Measurements from ENCODE around the gene PGPEP1.
"Not testable (repeated sequence)": the region's sequence is repeated elsewhere in the genome, so short reads cannot be mapped to it uniquely, and the experiment has no call there.

Gene PGPEP1

GRCh38 chr19:18385675-18386542 is 45.5 kb downstream of the PGPEP1 start, which contains the start of gene GDF15:
GDF15 (plus strand) TSS chr19:18386158; CDS start chr19:18386190, 32 bp downstream.
- H3K4me3 ChIP-seq (ENCODE audit: low read length): no peak within 1 kb of the TSS
- DNase-seq (ENCODE audit: low read depth, low spot score): no peak

- no peak overlapping the region for H3K4me3 ChIP-seq (ENCODE audit: low read length)
- no peak for DNase-seq (ENCODE audit: low read depth, low spot score)
These were observed 46.3 kb downstream of the PGPEP1 start for GRCh38 chr19:18386543-18387271.

- DNase-seq (ENCODE audit: low read depth, low spot score): peak; percentile 48
- H3K4me3 ChIP-seq (ENCODE audit: low read length): peak overlapping the region; percentile 48
These were observed 47.9 kb downstream of the PGPEP1 start for GRCh38 chr19:18388100-18388959.

- no peak for DNase-seq (ENCODE audit: low read depth, low spot score)
- peak overlapping the region; percentile 48 for H3K4me3 ChIP-seq (ENCODE audit: low read length)
These were observed 48.7 kb downstream of the PGPEP1 start for GRCh38 chr19:18388960-18389725.

- DNase-seq (ENCODE audit: low read depth, low spot score): no peak
- no peak overlapping the region for H3K4me3 ChIP-seq (ENCODE audit: low read length)
These were observed 49.3 kb downstream of the PGPEP1 start for GRCh38 chr19:18389726-18390064.

GRCh38 chr19:18390065-18390907 is 49.9 kb downstream of the PGPEP1 start:
- H3K4me3 ChIP-seq (ENCODE audit: low read length): no peak overlapping the region
- DNase-seq (ENCODE audit: low read depth, low spot score): no peak

- H3K4me3 ChIP-seq (ENCODE audit: low read length): no peak overlapping the region
- no peak for DNase-seq (ENCODE audit: low read depth, low spot score)
These were observed 51.2 kb downstream of the PGPEP1 start for GRCh38 chr19:18391509-18392075.

- no peak for DNase-seq (ENCODE audit: low read depth, low spot score)
- no peak overlapping the region for H3K4me3 ChIP-seq (ENCODE audit: low read length)
These were observed 52.0 kb downstream of the PGPEP1 start for GRCh38 chr19:18392417-18392816.

- no peak overlapping the region for H3K4me3 ChIP-seq (ENCODE audit: low read length)
- no peak for DNase-seq (ENCODE audit: low read depth, low spot score)
These were observed 52.5 kb downstream of the PGPEP1 start for GRCh38 chr19:18392926-18393325.

- H3K4me3 ChIP-seq (ENCODE audit: low read length): no peak overlapping the region
- no peak for DNase-seq (ENCODE audit: low read depth, low spot score)
These were observed 53.4 kb downstream of the PGPEP1 start for GRCh38 chr19:18393836-18394235.

GRCh38 chr19:18396471-18397241 is 56.3 kb downstream of the PGPEP1 start:
- no peak overlapping the region for H3K4me3 ChIP-seq (ENCODE audit: low read length)
- no peak for DNase-seq (ENCODE audit: low read depth, low spot score)

GRCh38 chr19:18397242-18398202 is 57.1 kb downstream of the PGPEP1 start, which contains the start of gene LRRC25:
LRRC25 (minus strand) TSS chr19:18397622; CDS start chr19:18396963, 659 bp downstream.
- H3K4me3 ChIP-seq (ENCODE audit: low read length): no peak within 1 kb of the TSS
- no peak for DNase-seq (ENCODE audit: low read depth, low spot score)

GRCh38 chr19:18399008-18399407 is 58.6 kb downstream of the PGPEP1 start:
- DNase-seq (ENCODE audit: low read depth, low spot score): no peak
- H3K4me3 ChIP-seq (ENCODE audit: low read length): no peak overlapping the region

- DNase-seq (ENCODE audit: low read depth, low spot score): no peak
- H3K4me3 ChIP-seq (ENCODE audit: low read length): no peak overlapping the region
These were observed 61.2 kb downstream of the PGPEP1 start for GRCh38 chr19:18401580-18402112.

- not testable (repeated sequence) for DNase-seq (ENCODE audit: low read depth, low spot score); H3K4me3 ChIP-seq (ENCODE audit: low read length)
These were observed 62.3 kb downstream of the PGPEP1 start for GRCh38 chr19:18402455-18403248.

Measured in Jurkat, Clone E6-1 (cell line).